Subcutaneous abdominal adipose tissue (tissue), 5 donors: Measurements from ENCODE around the gene COPB1.
A peak's percentile ranks its signal among the peaks of the same experiment; 100 is the strongest.

ENCODE experiments used
- H3K27ac ChIP-seq: one replicate; pipeline ENCODE4 v1.7.0; 2013; ENCODE audit warnings: low read depth, mild to moderate bottlenecking, inconsistent platforms, low read length, moderate library complexity
- H3K27me3 ChIP-seq, 5 donors: one replicate each; pipeline ENCODE4 v1.7.0; 2013; ENCODE audit warnings: low read length in 5 of 5, inconsistent platforms in 1 of 5; ENCODE audit not compliant: control insufficient read depth in 5 of 5, insufficient read depth in 4 of 5
- H3K36me3 ChIP-seq, 5 donors: one replicate each; pipeline ENCODE4 v1.7.0; 2013; ENCODE audit warnings: low read length in 5 of 5; ENCODE audit not compliant: control insufficient read depth in 5 of 5, insufficient read depth in 5 of 5
- H3K4me1 ChIP-seq, 5 donors: one replicate each; pipeline ENCODE4 v1.7.0; 2013; ENCODE audit warnings: low read length in 5 of 5, mild to moderate bottlenecking in 3 of 5, moderate library complexity in 1 of 5; ENCODE audit not compliant: control insufficient read depth in 5 of 5, insufficient read depth in 5 of 5
- H3K4me3 ChIP-seq, 5 donors: one replicate each; pipeline ENCODE4 v1.7.0; 2013; ENCODE audit warnings: low read length in 5 of 5, low read depth in 1 of 5
- H3K9ac ChIP-seq, 5 donors: one replicate each; pipeline ENCODE4 v1.7.0; 2013; ENCODE audit warnings: low read length in 5 of 5, mild to moderate bottlenecking in 4 of 5, moderate library complexity in 3 of 5
- H3K9me3 ChIP-seq, 5 donors: one replicate each; pipeline ENCODE4 v1.7.0; 2013; ENCODE audit warnings: low read length in 5 of 5; ENCODE audit not compliant: control insufficient read depth in 5 of 5
- donor health status: healthy.
- donor health status: healthy.
- donor health status: healthy.
- donor health status: healthy.
- donor health status: healthy.

The COPB1 gene

DNA sequence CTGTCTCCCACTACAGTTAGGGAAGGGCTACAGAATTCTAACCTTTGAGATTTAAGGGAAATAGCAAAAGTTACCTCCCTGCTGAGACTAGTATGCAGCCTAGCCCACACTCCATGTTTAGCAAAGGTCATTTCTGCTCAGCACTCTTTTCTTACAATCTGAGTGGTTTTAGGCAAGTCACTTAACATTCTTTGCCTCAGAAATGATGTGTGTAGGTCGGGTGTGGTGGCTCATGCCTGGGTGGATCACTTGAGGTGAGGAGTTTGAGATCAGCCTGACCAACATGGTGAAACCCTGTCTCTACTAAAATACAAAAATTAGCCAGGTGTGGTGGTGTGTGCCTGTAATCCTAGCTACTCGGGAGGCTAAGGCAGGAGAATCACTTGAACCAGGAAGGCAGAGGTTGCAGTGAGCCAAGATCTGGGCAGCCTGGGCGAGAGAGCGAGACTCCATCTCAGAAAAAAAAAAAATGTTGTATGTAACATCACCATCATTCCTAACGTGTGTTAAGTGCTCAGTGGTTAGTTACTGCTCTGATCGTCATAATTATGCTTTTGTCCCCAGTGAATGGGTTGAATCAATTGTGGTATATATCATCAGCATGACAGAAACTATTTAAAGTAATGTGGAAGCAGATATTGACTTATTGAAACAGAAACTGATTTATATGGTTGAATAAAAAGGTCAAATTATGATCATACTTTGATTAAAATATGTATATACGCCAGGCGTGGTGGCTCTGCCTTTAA is 55.0 kb downstream of the COPB1 start:
- no peaks in the 10 kb centered on the region for H3K9me3 ChIP-seq
- peaks cover 0 to 10% (median 4%) of the 10 kb centered on the region in 5 donors for H3K4me1 ChIP-seq
- no peak overlapping the region for H3K27ac ChIP-seq
- no peak overlapping the region for H3K9ac ChIP-seq
- H3K27me3 ChIP-seq = no peaks in the 10 kb centered on the region
- H3K4me3 ChIP-seq = no peak overlapping the region
- H3K36me3 ChIP-seq = no peaks in the 10 kb centered on the region

DNA sequence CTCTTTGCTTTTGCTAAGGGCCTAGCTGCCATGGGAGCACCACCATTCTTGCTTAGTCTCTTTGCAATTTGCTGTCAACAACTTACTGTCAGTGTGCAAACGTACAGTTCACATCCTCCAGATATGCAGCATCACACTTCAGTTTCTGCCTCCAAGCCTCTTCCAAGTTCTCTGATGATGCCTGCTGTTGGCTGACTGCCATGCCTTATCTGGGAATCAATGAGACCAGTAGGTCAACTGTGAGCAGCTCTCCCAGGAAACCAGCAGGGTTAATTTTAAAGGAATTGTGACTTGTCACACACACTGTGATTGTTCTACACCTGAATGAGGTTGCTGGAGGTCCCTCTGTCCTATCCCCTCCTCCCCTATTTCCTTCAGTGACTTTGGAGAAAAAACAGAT is 56.0 kb downstream of the COPB1 start:
- H3K27me3 ChIP-seq = no peaks in the 10 kb centered on the region
- no peaks in the 10 kb centered on the region for H3K9me3 ChIP-seq
- H3K9ac ChIP-seq = no peak overlapping the region
- peaks cover 0 to 10% (median 0%) of the 10 kb centered on the region in 5 donors for H3K4me1 ChIP-seq
- no peak overlapping the region for H3K4me3 ChIP-seq
- H3K27ac ChIP-seq = no peak overlapping the region
- no peaks in the 10 kb centered on the region for H3K36me3 ChIP-seq

DNA sequence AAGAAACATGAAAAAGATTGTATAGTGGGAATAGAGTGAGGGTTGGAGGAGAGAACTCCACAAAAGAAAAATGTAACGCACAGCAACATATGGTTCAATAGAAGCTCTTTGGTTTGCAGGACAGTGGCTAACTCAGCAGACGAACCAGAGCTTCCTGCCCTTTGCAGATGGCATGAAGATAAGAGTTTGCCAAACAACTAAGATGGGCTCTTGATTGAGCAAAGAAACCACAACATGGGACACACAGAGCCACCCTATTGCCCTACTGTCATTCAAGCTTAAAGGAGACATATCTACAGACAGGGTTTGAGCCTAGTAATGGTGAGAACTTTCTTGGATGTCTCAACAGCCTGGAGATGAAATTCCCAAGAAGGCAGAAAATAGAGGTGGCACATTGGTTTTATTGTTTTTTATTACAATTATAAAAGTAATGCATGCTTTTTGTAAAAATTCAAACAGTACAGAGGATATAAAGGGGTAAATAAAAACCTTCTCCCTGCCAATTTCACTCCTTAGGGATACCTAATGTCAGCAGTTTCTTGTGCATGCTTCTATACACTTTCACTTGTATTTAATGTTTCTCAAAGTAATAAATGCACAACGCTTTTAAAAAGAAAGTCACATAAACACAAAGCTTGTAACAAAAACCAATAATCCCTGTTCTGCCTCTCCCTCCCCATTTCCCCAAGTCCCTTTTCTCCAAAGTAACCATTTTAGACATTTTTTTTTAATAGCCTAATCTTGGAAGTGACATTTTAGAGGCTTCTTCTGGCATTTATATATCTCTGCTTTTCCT is 63.7 kb downstream of the COPB1 start:
- H3K36me3 ChIP-seq = no peaks in the 10 kb centered on the region
- no peaks in the 10 kb centered on the region for H3K9me3 ChIP-seq
- H3K27me3 ChIP-seq = no peaks in the 10 kb centered on the region
- no peak overlapping the region for H3K4me3 ChIP-seq
- H3K9ac ChIP-seq = no peak overlapping the region
- no peaks in the 10 kb centered on the region for H3K4me1 ChIP-seq
- H3K27ac ChIP-seq = no peak overlapping the region

DNA sequence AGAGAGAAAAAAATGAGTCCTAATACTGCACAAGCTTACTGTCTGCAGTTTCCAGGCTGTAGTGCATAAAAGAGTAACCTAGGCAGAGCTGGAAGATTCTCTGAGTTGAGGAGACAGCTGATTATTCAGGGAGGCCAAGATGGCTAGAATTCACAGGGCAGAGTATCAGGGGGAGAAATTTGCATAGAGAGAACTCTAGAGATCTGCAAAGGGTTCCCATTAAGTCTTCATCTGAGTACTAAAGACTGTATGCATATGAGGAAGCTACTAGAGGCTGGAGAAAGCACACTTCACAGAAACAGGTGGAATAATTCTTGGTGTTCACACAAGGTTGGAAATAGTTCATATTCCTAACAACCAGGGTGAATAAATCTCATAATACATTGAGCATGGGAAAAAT is 74.0 kb downstream of the COPB1 start:
- Histone ChIP-seq H3K4me3 (no peak overlapping the region), H3K36me3 (no peaks in the 10 kb centered on the region), H3K4me1 (peaks cover 4 to 26% (median 22%) of the 10 kb centered on the region in 5 donors), H3K27me3 (no peaks in the 10 kb centered on the region), H3K9me3 (no peaks in the 10 kb centered on the region), H3K27ac (no peak overlapping the region), H3K9ac (no peak overlapping the region)

DNA sequence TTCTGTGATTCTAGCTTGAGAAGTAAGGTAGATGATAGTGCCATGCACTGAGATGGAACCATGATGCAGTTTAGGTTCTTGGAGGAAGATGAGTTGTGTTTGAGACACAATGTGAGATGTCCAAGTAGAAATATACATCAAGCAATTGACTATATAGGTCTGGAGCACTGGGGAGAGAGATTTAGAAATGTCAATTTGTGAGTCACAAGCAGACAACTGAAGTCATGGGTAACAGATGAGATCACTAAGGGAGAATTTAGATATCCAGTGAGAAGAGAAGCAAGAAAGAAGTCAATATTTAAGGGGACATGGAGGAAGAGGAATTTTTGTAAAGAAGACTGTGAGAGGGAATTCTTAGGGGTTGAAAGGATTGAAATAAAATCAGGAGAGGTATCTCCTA is 75.5 kb downstream of the COPB1 start:
- Histone ChIP-seq H3K4me1 (peaks cover 4 to 26% (median 22%) of the 10 kb centered on the region in 5 donors), H3K27ac (peak overlapping the region; percentile 51), H3K9me3 (no peaks in the 10 kb centered on the region), H3K9ac (no peak overlapping the region), H3K27me3 (no peaks in the 10 kb centered on the region), H3K4me3 (no peak overlapping the region), H3K36me3 (no peaks in the 10 kb centered on the region)

DNA sequence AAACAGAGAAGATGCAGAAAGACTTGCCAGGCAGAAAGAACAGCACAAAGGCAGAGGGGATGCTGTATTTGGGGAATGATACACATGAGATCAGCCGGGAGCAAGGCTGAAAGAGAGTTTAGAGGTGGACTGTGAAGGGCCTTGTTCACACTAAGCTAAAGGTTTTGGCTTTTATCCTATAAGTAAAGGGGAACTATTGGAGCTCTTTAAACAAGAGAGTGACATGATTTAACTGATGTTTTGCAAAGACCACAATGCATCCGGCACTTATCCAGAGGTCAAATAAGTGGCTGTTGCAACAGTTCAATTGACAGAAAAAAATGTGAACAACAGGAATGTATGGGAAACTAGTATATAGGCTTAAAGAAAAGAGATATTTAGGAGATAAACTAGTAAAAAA is 76.0 kb downstream of the COPB1 start:
- H3K36me3 ChIP-seq = no peaks in the 10 kb centered on the region
- H3K9me3 ChIP-seq = no peaks in the 10 kb centered on the region
- H3K4me3 ChIP-seq = no peak overlapping the region
- H3K4me1 ChIP-seq = peaks cover 4 to 26% (median 22%) of the 10 kb centered on the region in 5 donors
- H3K9ac ChIP-seq = no peak overlapping the region
- H3K27ac ChIP-seq = peak overlapping the region; percentile 51
- H3K27me3 ChIP-seq = no peaks in the 10 kb centered on the region

DNA sequence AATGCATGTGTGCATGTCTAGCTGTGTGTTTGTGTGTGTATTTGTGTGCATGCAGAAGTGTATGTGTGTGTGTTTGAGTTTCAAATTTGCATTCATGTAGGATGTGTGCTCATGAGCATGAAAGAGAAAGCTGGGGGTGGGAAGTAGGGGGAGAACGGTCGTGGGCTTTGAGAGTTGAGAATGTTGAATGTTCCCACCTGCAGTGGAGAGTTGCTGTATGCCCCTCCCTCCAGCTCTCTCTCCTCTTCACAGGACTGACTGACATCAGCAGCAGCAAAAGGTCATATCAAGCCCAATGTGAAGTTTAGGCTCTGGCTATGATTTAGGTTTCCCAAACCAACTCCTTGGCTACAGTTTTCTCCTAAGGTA is 76.8 kb downstream of the COPB1 start:
- H3K9me3 ChIP-seq = no peaks in the 10 kb centered on the region
- peaks cover 4 to 32% (median 23%) of the 10 kb centered on the region in 5 donors for H3K4me1 ChIP-seq
- H3K4me3 ChIP-seq = no peak overlapping the region
- H3K36me3 ChIP-seq = no peaks in the 10 kb centered on the region
- H3K27me3 ChIP-seq = no peaks in the 10 kb centered on the region
- H3K9ac ChIP-seq = peak overlapping the region in 1 of 5 donors; percentile 7
- H3K27ac ChIP-seq = peak overlapping the region; percentile 51

DNA sequence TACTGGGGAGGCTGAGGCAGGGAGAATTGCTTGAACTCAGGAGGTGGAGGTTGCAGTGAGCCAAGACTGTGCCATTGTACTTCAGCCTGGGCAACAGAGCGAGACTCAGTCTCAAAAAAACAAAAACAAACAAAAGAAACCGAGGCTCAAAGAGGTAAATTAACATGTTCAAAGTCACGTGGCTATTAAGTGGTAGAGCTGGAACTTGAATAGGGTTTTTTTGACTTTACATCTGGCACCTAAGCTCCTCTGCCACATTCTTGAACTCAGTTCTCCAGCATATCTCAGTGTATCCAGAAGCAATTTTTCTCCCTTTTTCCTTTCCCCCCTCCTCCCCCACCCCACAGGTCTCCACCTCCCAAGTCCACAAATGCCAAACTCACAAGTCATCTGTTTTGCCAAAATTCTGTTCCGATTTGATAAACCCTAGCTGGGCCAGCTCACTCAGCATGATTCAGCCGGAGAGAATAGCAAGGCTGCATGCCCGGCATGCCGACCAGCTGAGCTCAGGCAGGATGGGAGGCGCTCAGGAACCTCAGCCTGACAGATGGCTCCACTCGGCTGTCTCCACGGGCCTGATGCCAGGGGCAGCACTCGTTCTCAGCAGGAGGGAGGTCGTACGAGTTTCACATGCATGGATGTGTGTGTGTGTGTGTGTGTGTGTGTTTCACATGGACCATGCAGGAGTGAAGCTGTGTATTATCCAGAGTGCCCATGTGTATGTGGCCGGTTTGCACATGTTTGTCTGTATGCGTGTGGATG is 77.4 kb downstream of the COPB1 start:
- Histone ChIP-seq H3K27me3 (no peaks in the 10 kb centered on the region), H3K9me3 (no peaks in the 10 kb centered on the region), H3K9ac (peak overlapping the region in 1 of 5 donors; percentile 7), H3K4me3 (no peak overlapping the region), H3K36me3 (no peaks in the 10 kb centered on the region), H3K4me1 (peaks cover 5 to 37% (median 29%) of the 10 kb centered on the region in 5 donors), H3K27ac (peak overlapping the region; percentile 52)

DNA sequence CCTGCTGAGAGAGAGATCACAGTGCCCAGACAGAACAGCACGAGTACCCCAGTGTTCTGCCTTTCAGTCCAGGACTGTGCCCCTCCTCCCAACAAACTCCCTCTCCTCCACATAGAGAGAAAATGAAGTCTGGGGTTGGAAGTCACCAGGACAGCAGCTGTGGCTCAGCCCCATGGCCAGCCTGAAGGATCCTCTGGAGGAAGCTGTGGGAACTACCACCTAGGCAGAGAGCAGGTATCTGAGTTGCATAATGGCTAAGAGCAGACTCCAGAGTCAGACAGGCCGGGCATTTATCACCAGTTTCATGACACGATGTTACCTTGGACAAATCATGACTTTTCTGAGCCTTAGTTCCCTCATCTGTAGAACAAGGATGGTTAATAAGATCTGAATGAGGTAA is 79.4 kb downstream of the COPB1 start:
- no peaks in the 10 kb centered on the region for H3K36me3 ChIP-seq
- no peak overlapping the region for H3K4me3 ChIP-seq
- no peak overlapping the region for H3K27ac ChIP-seq
- H3K4me1 ChIP-seq = peaks cover 5 to 42% (median 32%) of the 10 kb centered on the region in 5 donors
- H3K9me3 ChIP-seq = no peaks in the 10 kb centered on the region
- H3K27me3 ChIP-seq = no peaks in the 10 kb centered on the region
- H3K9ac ChIP-seq = no peak overlapping the region
